ENCODE data around the gene LGALS7. TPM values are rescaled to one million over a fixed set of nuclear protein-coding genes. Genes with fewer than 3 reads are reported as not detected.

Gene LGALS7
- total RNA-seq, 1 experiment from 2014 or later = 2.1 TPM

DNA sequence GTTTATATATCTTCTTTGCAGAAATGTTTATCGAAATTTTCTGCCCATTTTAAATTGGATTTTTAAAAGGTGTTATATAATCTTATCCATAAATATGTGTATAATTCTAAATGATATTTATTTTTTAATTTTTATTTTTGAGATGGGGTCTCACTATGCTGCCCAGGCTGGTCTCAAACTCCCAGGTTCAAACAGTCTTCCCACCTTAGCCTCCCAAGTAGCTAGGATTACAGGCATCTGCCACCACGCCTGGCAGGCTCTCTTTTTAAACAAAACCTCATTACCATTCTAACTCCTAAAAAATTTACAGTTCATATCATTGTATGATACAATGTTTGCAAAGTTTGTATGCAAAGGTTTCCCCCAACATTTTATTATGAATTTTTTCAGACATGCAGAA lies 22.8 kb upstream of the LGALS7 start:
- Histone ChIP-seq H3K36me3 (ENCODE audit: low read depth) (no peaks in the 10 kb centered on the region), H3K4me2 (no peak overlapping the region), H4K20me1 (ENCODE audit: insufficient read depth) (no peaks in the 10 kb centered on the region), H3F3A (ENCODE audit: insufficient read depth, low read depth) (peaks cover 19% of the 10 kb centered on the region), H3K9me3 (ENCODE audit: insufficient read depth, low read depth) (peaks cover 6% of the 10 kb centered on the region), H3K4me1 (replicated peaks; ENCODE audit: insufficient read depth) (peaks cover 33% of the 10 kb centered on the region), H3K27me3 (ENCODE audit: insufficient read depth, low read depth) (no peaks in the 10 kb centered on the region), H3K27ac (no peak overlapping the region), H3K4me3 (no peak overlapping the region), H3K9me2 (ENCODE audit: insufficient read depth) (no peaks in the 10 kb centered on the region), H2AFZ (no peak overlapping the region), H3K79me2 (ENCODE audit: low read depth) (no peaks in the 10 kb centered on the region)
- ChIA-PET POLR2A (ENCODE audit: unreplicated experiment) (no interaction called here), CTCF (no interaction called here)
- DNase-seq = no peak
- BruUV-seq (replicated peaks) = no TSS peak
- intact Hi-C loops (cut with micrococcal nuclease; ENCODE audit: unreplicated experiment) = loop anchor here (5.0 kb wide), 1 partner anchor 36 kb away; the partner anchor contains the start of gene ECH1
- TF ChIP-seq EZH2 (IDR thresholded peaks at IDR 0.05; ENCODE audit: low read depth) = no peak
- TF ChIP-seq, protein P1, sequence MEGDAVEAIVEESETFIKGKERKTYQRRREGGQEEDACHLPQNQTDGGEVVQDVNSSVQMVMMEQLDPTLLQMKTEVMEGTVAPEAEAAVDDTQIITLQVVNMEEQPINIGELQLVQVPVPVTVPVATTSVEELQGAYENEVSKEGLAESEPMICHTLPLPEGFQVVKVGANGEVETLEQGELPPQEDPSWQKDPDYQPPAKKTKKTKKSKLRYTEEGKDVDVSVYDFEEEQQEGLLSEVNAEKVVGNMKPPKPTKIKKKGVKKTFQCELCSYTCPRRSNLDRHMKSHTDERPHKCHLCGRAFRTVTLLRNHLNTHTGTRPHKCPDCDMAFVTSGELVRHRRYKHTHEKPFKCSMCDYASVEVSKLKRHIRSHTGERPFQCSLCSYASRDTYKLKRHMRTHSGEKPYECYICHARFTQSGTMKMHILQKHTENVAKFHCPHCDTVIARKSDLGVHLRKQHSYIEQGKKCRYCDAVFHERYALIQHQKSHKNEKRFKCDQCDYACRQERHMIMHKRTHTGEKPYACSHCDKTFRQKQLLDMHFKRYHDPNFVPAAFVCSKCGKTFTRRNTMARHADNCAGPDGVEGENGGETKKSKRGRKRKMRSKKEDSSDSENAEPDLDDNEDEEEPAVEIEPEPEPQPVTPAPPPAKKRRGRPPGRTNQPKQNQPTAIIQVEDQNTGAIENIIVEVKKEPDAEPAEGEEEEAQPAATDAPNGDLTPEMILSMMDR (conservative IDR thresholded peaks at IDR 0.05) = no peak

DNA sequence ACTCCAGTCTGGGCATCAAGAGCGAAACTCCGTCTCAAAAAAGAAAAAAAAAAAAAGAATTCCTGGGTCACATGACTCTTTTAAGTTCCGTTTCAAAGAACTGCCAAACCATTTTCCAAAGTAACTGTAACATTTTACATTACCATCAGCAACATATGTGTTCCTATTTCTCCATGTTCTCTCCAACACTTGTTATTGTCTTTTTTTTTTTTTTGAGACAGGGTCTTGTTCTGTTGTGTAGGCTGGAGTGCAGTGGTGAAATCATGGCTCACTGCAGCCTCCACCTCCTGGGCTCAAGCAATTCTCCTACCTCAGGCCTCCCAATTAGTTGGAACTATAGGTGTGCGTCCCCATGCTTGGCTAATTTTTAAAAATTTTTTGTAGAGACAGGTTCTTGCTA lies 22.2 kb upstream of the LGALS7 start:
- H4K20me1 ChIP-seq (ENCODE audit: insufficient read depth) = no peaks in the 10 kb centered on the region
- H3K4me3 ChIP-seq = no peak overlapping the region
- H3K27me3 ChIP-seq (ENCODE audit: insufficient read depth, low read depth) = no peaks in the 10 kb centered on the region
- no peak overlapping the region for H3K4me2 ChIP-seq
- TF ChIP-seq, protein P1 (conservative IDR thresholded peaks at IDR 0.05) = no peak
- no peak for TF ChIP-seq EZH2 (IDR thresholded peaks at IDR 0.05; ENCODE audit: low read depth)
- ChIA-PET CTCF (no interaction called here), POLR2A (ENCODE audit: unreplicated experiment) (no interaction called here)
- H3F3A ChIP-seq (ENCODE audit: insufficient read depth, low read depth) = peaks cover 16% of the 10 kb centered on the region
- no peaks in the 10 kb centered on the region for H3K36me3 ChIP-seq (ENCODE audit: low read depth)
- H3K79me2 ChIP-seq (ENCODE audit: low read depth) = no peaks in the 10 kb centered on the region
- no peak overlapping the region for H2AFZ ChIP-seq
- peaks cover under 1% of the 10 kb centered on the region; the same call in 1 of the 2 replicates for H3K9me3 ChIP-seq (ENCODE audit: insufficient read depth, low read depth)
- BruUV-seq (replicated peaks) = no TSS peak
- no peaks in the 10 kb centered on the region for H3K9me2 ChIP-seq (ENCODE audit: insufficient read depth)
- intact Hi-C loops (cut with micrococcal nuclease; ENCODE audit: unreplicated experiment) = loop anchor here (5.0 kb wide), 1 partner anchor 37 kb away; the partner anchor contains the start of gene ECH1
- DNase-seq = no peak
- H3K4me1 ChIP-seq (replicated peaks; ENCODE audit: insufficient read depth) = peaks cover 29% of the 10 kb centered on the region
- no peak overlapping the region for H3K27ac ChIP-seq

DNA sequence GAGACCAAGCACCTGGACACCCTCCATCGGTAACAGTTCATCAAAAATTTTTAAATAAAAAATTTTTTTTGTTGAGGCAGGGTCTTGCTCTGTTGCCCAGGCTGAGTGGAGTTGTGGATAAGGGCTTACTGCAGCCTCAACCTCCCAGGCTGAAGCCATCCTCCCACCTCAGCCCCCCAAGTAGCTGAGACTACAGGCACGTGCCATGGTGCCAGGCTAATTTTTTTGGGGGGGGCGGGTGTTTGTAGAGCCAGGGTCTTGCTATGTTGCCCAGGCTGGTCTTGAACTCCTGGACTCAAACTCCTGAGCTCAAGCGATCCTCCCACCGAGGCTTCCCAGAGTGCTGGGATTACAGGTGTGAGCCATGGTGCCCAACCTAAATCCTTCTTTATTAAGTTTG lies 20.4 kb upstream of the LGALS7 start:
- CTCF ChIA-PET = no interaction called here
- POLR2A ChIA-PET (ENCODE audit: unreplicated experiment) = interaction anchor here (0.6 kb wide), 2 partner anchors 51 to 486 kb away, joined by 4 to 10 read pairs; no protein-coding TSS in a partner anchor
- H3K27ac ChIP-seq = no peak overlapping the region

More for the DNA sequence above, 20.4 kb upstream of the LGALS7 start:
- no peak overlapping the region for H3K4me3 ChIP-seq
- no peak for DNase-seq
- H3F3A ChIP-seq (ENCODE audit: insufficient read depth, low read depth) = peaks cover under 1% of the 10 kb centered on the region
- TF ChIP-seq, protein P1 (conservative IDR thresholded peaks at IDR 0.05) = no peak
- no peak for TF ChIP-seq EZH2 (IDR thresholded peaks at IDR 0.05; ENCODE audit: low read depth)
- intact Hi-C loops (cut with micrococcal nuclease; ENCODE audit: unreplicated experiment) = no loop called here
- no peaks in the 10 kb centered on the region for H3K9me2 ChIP-seq (ENCODE audit: insufficient read depth)
- H3K79me2 ChIP-seq (ENCODE audit: low read depth) = no peaks in the 10 kb centered on the region
- H3K36me3 ChIP-seq (ENCODE audit: low read depth) = no peaks in the 10 kb centered on the region
- no peaks in the 10 kb centered on the region for H4K20me1 ChIP-seq (ENCODE audit: insufficient read depth)
- H3K4me2 ChIP-seq = no peak overlapping the region
- no peak overlapping the region for H2AFZ ChIP-seq
- no peaks in the 10 kb centered on the region for H3K9me3 ChIP-seq (ENCODE audit: insufficient read depth, low read depth)
- peaks cover 13% of the 10 kb centered on the region for H3K4me1 ChIP-seq (replicated peaks; ENCODE audit: insufficient read depth)
- H3K27me3 ChIP-seq (ENCODE audit: insufficient read depth, low read depth) = no peaks in the 10 kb centered on the region
- BruUV-seq (replicated peaks) = no TSS peak
